NCI-H2081 treated with DMSO at 0.1 percent for 48 hours (cell line): ENCODE results near the gene CTIF.

Experiments used
- DNase-seq: peaks from one replicate; lab custom pipeline; 2025; lab: John Stamatoyannopoulos, UW

Gene CTIF

DNA sequence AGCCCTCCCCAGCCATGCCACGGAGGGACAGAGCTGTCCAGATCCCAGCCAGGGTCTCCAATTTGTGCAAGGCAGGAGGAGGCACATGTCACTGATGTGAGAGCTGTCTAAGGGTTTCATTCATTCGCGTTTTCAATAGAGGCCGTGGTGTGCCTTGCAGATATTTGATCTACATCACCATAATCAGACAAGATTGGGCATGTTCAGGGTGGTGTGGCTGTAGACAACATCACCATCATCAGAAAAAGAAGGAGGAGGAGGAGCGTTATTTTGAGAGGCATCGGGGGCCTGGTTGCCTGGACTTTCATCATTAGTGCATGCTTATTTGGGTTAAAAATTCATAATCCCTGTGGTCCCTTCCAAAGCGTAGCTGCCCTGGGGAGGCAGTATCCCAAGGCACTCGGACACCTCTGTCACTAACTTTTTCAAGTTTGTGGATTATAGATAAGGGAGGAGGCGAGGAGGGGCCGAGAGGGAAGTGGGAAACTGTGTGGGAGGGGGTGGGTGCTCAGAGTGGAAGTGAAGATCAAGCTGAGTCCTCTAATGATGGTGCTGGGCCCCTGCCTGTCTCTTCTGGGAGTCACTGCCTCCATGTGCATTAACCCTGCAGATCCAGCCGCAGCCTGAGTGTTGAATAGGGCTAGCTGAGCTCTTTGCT lies 194.1 kb downstream of the CTIF start:
- no peak for DNase-seq

DNA sequence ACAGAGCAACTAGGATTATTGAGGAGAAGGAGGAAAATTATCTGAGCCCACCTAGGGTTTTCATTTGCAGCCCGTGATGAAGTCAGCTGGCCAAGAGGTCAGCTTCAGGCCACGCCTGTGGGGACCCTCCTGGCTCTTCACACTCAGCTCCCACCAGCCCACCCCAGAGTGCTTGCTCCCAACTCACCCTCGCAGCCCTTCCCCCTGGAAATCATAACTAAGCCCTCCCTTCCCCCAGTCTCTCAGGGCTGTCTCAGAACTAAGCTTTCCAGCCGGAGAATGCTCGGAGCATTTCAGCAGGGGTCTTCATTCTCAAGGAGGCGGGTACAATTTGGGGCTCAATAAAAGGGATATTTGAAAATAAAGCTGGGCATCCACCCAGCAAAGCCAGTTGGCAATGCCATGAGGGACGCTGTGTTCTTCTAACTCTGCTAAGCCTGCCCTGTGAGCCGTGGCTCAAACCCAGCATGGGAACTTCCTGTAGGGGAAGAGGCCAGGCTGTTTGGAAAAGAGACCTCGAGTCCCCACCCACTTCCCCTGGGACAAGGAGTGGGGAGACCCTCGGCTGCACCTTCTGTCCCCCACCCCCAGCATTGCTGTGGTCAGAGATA lies 194.9 kb downstream of the CTIF start:
- no peak for DNase-seq

DNA sequence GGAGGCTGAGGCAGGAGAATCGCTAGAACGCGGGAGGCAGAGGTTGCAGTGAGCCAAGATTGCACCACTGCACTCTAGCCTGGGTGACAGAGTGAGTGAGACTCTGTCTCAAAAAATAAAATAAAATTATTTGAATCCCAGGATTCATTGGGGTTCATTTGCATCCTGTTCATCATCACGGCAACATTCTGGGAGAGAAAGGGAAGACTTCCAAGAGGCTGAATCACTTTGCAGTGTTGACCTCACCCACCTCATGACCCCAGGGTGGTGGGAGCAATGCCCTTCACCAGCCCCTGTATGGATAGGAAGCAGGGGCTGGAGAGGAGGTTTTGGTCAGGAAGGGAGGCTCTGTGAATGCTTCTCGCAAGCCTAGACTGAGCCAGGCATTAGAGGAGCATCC lies 195.6 kb downstream of the CTIF start:
- no peak for DNase-seq

DNA sequence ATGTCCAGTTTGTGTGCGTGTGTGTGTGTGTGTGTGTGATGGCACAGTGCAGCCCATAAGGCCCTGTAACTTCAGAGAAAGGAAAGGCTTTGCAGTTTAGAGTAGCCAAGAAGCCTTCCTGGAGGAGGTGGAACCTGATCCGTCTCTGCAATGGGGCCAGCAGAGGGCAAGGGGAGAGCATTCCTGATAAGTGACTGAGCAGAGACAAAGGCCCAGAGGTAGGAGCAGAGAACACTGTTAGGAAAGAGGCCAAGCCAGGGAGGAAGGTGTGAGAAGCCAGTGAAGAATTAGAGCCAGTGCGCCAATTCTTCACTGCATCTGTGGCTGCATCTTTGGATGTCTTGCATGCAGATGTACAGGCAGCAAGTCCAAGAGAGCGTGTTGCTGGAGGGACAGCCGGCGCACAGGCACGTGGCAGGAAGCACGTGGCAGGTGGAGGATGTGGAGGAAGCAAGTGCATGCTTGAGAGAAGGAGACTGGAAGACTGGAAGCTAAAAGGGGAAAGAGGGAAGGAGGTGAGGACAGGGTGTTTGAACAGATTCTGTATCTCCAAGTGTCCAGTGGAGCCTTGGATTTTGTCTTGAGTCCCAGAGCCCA lies 196.3 kb downstream of the CTIF start:
- DNase-seq = no peak

DNA sequence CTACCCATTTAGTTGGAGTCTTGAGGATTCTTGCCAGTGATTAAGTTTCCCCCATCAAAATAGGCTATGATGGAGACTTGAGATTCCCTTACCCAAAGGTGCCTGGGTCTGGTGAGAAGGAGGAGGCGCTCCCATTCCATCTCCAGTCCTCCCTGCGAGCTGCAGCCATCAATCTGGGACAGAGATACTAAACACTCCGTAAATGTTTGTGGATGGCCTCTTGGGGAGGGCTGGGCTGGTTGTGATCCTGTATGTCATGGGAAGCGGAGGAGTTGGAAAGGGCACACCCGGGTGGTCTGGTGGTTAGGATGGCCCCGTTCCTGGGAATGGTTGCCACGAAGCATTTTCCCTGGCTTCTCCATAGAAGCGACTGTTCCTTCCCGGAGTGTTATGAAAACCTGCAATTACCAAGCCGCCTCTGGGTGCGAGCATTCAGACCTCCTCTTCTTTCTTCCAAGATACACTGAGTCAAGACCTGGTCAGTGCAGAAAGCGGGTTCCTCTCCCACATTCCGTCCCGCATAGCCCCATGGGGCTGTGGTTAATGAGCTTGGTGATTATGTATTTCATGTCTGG lies 196.9 kb downstream of the CTIF start:
- no peak for DNase-seq

DNA sequence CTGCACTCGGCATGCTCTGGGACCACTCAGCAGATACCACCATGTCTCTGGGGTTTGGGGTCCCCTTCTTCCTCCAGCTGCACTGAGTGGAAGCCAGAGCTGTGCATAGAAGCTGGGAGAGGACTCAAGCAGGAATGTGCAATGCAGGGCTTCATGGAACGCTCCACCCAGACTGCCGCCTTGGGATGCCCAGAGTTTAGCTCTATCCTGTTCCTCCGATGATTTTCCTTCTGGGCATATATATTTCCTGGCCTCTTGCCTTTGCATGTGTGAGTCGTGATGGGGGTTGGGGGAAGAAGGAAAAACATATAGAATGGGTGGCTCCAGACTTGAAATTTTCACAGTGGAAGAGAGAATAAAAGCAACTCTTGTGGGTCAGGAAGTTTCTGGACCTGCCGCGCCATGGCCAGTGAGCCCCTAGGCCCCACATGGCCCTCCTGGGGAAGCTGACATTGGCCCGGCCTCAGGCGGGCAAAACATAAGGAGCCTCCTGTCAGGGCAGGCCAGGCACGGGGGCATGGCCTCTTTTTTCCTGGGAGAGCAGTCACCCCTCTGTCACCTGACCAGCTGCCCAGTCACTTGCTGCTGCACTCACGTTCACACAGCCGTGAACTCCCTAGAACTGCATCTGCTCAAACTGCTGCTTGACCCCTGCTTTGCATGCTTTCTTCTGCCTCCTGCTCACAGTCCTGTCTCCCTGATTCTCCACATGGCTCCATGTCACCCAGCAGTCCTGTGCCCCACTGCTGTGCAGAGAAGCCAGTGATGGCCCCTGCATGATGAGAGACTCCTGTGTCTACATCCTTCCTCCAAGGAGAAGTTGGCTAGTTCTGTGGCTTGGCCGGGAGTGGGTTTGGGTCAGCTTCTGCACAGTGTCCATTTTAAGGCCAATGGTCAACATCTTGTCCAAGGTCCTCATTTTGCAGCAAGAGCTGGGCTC lies 197.8 kb downstream of the CTIF start:
- no peak for DNase-seq

DNA sequence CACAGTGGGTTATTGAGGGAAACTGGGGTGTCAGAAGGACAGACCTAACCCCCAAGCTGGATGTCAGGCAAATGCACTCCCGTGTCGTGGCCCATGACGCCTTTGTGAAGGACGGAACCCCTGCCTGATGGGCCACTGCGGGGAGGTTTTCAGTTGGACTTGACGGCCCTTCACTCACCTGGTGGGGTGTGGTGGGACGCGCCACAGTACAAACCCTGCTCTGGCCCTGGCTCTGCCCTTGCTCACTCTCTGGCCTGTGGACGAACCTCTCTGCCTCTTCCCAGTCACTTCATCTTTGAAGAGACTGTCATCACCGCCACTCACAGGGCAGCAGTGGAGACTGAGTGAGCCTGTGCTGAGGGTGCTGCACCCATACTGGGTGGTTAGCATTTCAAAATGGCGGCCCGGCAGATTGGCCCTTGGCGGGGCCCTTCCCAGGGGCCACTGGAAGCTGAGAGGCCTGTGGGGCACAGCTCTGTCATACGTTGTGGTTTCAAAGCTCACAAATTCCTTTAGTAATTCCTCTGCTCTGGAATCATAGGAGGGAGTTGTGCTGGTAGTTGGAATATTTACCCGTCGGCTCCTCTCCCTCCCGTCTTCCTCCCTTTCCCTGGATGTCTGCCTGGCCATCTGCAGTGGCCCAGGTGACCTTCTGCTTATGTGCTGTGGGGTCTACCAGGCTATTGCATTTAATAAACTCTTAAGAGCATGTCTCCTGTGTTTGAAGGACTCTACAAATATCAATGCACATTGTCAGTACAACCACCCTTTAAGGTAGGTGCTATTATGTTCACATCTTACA lies 200.6 kb downstream of the CTIF start:
- DNase-seq = no peak

DNA sequence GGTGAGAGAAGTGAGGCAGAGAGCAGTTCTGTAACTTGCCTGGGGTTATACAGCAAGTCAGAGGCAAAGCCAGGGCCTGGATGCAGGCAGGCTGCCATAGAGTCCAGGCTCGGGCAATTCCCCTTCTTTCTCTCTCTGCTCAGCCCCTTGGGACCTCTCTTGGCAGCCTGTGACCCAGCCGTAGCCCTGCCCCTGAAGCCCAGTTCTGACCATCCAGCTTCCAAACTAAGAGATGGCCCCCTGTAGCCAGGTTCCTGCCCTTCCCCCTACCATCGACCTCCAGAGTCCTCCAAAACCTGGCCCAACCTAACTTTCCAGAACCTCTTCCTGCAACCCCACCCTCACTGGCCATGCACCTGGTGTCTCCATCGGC lies 201.2 kb downstream of the CTIF start:
- DNase-seq = no peak

DNA sequence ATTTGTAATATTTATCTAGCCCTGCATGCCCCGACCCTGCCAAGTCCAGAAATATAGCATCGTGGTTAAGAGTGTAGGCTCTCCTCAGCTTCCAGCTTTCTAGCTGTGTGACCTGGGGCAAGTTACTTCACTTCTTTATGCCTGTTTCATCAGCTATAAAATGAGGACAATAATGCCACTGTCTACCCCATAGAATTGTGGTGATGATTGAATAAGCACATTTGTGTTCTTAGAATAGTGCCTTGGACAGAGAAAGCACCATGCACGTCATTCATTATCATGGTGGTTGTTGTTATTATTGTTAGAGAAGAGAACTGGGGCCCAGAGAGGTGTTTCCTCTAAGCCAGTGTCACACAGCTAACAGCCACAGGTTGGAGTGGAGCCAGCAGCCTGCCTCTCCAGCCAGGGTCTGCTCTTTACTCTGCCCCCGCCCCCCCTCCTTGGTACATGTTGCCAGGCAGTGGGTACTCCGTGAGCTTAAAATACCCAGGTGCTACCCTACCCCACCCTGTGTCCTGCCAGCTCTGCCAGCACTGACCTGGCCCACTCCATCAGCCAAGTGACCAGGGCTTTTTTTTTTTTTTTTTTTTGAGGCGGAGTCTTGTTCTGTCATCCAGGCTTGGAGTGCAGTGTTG lies 202.1 kb downstream of the CTIF start:
- no peak for DNase-seq

DNA sequence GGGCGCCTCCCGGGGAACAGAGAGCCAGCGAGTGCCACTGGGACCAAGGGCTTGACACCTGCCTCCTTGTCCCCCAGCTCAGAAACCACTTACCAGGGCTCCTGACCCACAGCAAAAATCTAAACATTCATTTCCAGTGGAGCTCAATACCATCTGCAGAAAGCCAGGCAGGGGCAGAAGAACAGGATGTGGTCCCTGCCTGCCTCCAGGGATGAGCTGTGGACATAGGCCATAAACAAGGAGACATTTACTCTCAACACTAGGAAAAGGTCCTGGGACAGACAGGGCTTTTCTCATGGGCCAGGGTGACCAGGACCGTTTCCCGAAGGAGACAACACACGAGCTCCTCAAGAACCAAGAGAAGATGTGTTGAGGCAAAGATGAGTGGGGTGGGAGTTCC lies 203.0 kb downstream of the CTIF start:
- no peak for DNase-seq

DNA sequence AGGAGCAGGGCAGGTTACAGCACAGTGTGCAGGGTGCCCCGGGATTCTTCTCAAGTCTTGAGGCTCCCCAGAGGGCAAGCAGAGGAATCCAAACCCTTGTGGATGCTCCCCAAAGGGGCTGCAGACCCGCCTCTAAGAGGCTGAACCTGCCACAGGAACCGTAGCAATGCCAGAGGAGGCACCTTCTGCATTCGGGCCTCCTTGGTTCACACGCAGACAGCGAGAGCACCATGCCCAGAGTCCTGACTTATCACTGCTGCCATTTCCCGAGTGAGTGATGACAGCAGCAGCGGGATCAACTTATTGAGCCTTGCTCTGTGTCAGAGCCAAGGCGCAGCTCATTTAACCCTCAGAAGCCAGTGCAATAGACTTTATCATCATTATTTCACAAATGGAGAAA lies 203.5 kb downstream of the CTIF start:
- DNase-seq = no peak

DNA sequence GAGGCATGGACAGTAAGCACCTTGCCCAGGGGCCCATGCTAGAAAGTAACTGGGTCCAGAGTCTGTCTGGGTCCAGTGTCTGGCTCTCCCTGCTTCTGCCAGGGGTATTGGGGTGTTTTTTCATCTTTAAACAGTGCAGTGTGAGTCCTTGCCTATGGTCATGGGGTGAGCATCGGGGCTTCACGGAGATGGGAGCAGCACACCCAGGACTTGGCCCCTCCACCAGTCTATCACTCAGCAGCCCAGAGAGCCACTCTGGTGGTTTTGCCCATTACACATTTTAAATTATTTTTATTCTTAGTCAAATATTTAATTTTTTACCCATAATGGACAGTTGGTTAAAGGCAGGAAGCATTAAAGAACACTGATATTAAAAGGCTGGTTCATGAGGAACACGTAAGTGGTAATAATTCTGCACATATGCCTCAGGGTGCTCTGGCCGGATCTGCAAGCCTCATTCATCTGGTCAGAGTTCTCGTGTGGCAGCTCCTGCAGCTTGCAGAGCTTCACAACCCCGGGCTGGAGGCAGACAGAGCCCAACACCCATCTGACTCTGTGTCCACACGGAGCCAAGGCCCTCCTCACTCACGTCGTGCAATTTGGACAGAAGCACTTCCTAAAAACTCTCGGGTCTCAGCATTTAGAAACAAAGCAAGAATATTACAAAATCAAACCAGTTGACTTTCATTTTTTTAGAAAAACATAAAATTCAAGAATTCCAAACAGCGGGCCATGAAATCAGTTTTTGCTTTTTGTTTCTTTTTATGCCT lies 204.1 kb downstream of the CTIF start:
- no peak for DNase-seq

DNA sequence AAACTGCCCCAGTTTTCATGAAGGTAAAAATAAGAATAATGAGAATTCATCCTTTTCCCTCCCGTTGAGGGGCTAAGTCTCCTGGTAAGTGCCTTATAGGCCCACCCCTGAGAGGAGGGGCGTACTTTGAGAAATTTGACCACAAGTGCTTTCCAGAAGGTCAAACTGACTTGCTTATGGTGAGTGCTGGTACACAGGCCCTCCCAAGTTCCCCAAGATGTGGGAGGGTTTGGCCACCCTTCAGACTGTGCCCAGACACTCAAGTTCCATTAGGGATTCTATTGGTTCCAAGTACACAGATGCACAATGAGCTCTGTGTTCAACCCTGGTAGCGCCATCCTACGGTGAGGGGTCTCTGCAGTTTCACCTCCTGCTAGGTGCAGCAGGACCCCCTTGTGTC lies 205.1 kb downstream of the CTIF start:
- DNase-seq = no peak

DNA sequence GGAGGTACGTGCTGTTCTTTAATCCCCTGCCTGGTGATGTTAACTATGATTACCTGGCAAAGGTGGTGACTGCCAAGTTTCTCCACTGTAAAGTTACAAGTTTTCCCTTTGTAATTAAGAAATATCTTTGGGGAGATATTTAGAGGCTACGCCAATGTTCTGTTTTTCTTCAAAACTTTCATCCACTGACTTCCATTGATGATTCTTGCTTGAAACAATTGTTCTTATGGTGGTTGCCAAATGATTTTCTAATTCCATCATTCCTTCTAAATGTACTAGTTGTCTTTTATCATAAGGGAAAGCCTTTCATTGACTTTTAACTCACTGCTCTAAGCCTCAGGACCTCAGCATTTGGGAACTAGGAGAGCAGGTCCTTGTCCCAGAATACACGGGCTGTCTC lies 206.5 kb downstream of the CTIF start:
- no peak for DNase-seq

DNA sequence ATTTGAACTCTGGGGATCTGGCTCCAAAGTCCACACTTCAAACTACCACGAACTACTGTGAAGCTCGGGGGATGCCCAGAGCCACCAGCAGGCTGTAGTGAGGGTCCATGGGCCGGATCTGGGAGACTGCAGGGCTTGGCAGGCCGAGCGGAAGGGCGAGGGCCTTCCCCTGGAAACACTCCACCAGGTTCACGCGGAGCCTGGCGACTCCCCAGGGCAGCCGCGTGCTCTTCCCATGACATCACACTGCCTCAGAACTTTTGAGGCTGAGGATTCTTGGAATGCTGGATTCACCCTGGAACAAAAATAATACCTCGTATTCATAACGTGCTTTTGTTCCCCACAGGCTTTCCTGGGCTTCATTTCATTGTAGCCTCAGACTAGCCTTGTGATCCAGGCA lies 210.9 kb downstream of the CTIF start:
- DNase-seq = no peak

DNA sequence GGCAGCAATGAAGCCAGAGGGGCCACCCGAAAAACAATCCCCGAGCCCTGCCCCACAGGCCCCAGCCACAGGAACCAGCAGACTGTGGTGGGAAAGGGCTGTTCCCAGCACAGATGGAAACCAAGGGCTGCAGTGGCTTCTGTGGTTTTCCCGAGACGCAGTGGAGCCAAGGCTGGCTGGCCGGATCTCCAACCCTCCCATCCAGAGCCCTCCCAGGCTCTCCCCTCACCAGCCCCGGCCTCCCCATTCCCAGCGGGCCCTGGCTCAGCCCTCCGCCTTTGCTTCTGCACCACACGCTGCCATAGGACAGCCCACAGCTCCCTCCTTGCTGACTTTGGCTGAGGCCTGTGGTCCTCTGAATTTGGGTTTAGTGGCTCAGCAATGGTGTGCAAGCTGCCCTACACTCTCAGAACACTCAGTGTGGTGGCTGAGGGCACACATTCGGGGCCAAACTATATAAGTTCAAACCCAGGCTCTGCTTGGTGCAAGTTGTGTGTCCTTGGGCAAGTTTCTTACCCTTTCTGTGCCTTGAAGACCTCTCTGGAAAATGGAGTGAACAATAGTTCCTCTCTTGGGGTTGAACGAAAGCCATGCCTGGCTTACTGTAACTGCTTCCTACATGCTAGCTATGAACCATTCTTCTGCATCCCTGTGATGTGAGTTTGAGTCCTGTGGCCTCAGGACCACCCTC lies 211.8 kb downstream of the CTIF start:
- DNase-seq = no peak

DNA sequence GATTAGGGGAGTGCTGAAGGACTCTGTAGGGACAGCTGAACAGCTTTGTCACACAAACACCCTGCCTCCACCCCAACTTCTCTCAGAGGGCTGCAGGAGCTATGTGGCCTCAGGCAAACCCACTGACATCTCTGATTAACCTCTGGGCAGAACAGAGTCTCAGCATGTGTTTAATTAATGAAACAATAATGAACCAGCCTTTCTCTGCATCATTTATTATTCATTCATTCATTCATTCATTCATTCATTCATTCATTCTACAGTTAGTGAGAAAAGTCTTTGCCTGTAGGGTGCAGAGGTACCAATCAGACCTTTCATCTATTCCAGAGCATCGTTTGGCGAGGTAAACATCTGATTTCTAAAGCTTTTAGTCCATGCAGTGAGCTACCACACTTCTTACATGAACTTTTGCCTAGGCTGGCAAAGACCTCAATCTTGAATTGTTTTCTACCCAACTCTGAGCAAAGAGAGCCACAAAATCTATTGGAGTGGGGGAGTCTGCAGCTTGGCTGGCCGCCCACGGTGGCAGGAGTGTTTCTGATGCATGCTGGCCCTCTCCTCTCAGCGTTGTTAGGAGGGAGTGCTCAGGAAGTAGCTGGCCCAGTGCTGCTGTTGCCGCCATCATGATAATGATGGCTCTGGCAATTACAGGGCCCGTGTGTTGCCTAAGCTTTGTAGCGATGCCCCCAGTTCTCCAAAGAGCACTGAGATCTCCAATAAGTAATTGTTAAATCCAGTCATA lies 213.1 kb downstream of the CTIF start:
- DNase-seq = no peak

DNA sequence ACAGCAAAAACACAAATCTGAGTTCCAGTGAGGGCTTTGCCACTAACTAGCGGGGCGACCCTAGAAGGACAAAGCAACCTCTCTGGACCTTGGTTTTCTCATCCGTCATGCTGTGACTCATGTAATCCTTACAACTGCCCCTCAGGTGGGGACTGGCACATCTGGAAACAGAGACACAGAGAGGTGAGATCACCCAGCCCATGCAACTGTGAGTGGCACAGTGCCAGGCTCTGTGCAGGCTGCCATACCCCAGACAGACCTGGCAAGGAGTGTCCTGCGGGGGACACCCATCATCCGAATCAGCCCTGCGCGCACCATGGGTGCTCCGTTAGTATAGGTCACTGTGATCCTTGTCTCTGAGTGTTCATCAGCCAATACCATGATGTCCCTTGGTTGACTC lies 213.6 kb downstream of the CTIF start:
- no peak for DNase-seq

DNA sequence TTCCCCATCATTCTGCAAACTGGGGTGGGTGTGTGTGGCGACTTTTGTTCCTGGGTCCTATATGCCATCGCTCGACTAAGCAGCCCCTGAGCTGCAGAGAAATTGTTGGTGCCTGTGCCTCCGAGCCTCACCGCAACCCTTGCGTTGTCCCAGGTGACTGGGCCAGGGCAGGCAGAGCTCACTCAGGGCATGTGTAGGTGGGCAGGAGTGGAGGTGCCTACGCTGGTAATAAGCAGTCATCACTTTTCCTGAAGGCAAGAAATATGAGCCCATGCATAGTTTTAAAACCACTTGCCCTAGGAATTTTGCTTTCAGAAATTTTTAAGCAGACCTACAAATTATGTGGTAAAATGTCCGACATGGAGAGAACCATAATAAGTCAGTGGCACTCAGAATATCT lies 214.1 kb downstream of the CTIF start:
- DNase-seq = no peak
